B cell (primary cell): ENCODE data around the gene DCDC2C. TPM values are rescaled to one million over a fixed set of nuclear protein-coding genes. Genes with fewer than 3 reads are reported as not detected.

ENCODE experiments used
- ATAC-seq: fragments of 200-7000 bp; cut with Tn5 transposase; one replicate; pipeline ENCODE4 v1.10.0; 2021; ENCODE audit warnings: low read depth, mild to moderate bottlenecking, moderate number of reproducible peaks, moderate library complexity
- CTCF ChIA-PET: fragments of 350-600 bp; sonication (Branson Sonifier 250); formaldehyde crosslinking; loops from one replicate; lab custom pipeline; 2021; ENCODE audit warnings: antibody characterized with exemption, inconsistent platforms; lab: Charles Lee
- POLR2A ChIA-PET: fragments of 350-600 bp; sonication (Branson Sonifier 250); formaldehyde crosslinking; loops from one replicate; lab custom pipeline; 2021; ENCODE audit warnings: antibody characterized with exemption; lab: Charles Lee
- DNase-seq: peaks from one replicate; pipeline ENCODE4 v3.0.0; 2013
- H2AFZ ChIP-seq: 2 replicates; pipeline ENCODE4 v1.6.1; 2012; ENCODE audit warnings: mild to moderate bottlenecking, low read depth, low read length; ENCODE audit not compliant: insufficient read depth, poor library complexity, severe bottlenecking
- H3K27ac ChIP-seq, 2 donors: 1 replicate in 1 of 2; 2 replicates in 1 of 2; pipeline ENCODE4 v1.5.1; 2012 to 2013; ENCODE audit warnings: low read length in 2 of 2, mild to moderate bottlenecking in 2 of 2, moderate library complexity in 1 of 2
- H3K27me3 ChIP-seq, 4 experiments: fragments of 200-600 bp in 1 of 4; sonication (generic) in 1 of 4; replicated peaks in 1 of 4; 1 replicate in 2 of 4; 2 replicates in 2 of 4; pipeline versions ENCODE4 v1.6.1 to v1.7.0; 2013 to 2016; ENCODE audit warnings: low read length in 3 of 4, mild to moderate bottlenecking in 2 of 4, mixed read lengths in 1 of 4, moderate library complexity in 1 of 4; ENCODE audit not compliant: insufficient read depth in 4 of 4, control insufficient read depth in 3 of 4; ENCODE audit errors: control extremely low read depth in 1 of 4
- H3K36me3 ChIP-seq, 2 experiments: replicated peaks in 1 of 2; 1 replicate in 1 of 2; 2 replicates in 1 of 2; pipeline versions ENCODE4 v1.6.1 to v1.7.1; 2013; ENCODE audit warnings: low read length in 1 of 2; ENCODE audit not compliant: insufficient read depth in 2 of 2, control insufficient read depth in 1 of 2; ENCODE audit errors: control extremely low read depth in 1 of 2, extremely low read depth in 1 of 2
- H3K4me1 ChIP-seq, 2 donors: fragments of 200-600 bp in 1 of 2; sonication (generic) in 1 of 2; 1 replicate in 1 of 2; 2 replicates in 1 of 2; pipeline versions ENCODE4 v1.5.1 to v1.6.1; 2013 to 2017; ENCODE audit warnings: low read length in 2 of 2; ENCODE audit not compliant: control insufficient read depth in 2 of 2, insufficient read depth in 2 of 2
- H3K4me2 ChIP-seq: replicated peaks from 2 replicates; pipeline ENCODE3; 2012; ENCODE audit warnings: mild to moderate bottlenecking, low read depth, low read length; ENCODE audit not compliant: poor library complexity, severe bottlenecking
- H3K4me3 ChIP-seq, 5 experiments: fragments of 200-600 bp in 1 of 5; sonication (generic) in 1 of 5; 1 replicate in 3 of 5; 2 replicates in 2 of 5; pipeline versions ENCODE4 v1.5.1 to v1.7.0; 2011 to 2016; ENCODE audit warnings: low read length in 4 of 5, mild to moderate bottlenecking in 4 of 5, low read depth in 2 of 5, control low read depth in 1 of 5, moderate library complexity in 1 of 5; ENCODE audit not compliant: insufficient read depth in 1 of 5; ENCODE audit errors: control extremely low read depth in 1 of 5, extremely low read depth in 1 of 5
- H3K79me2 ChIP-seq: fragments of 200-600 bp; sonication (generic); one replicate; pipeline ENCODE4 v1.6.0; 2016; ENCODE audit warnings: low read length; ENCODE audit not compliant: control insufficient read depth, insufficient read depth
- H3K9ac ChIP-seq: fragments of 200-600 bp; sonication (generic); 2 replicates; pipeline ENCODE4 v1.6.1; 2017; ENCODE audit warnings: mild to moderate bottlenecking, low read length, moderate library complexity
- H3K9me3 ChIP-seq, 3 donors: one replicate each; pipeline versions ENCODE4 v1.6.1 to v1.7.1; 2013; ENCODE audit warnings: low read length in 2 of 3; ENCODE audit not compliant: control insufficient read depth in 2 of 3, insufficient read depth in 1 of 3; ENCODE audit errors: control extremely low read depth in 1 of 3
- H4K20me1 ChIP-seq: 2 replicates; pipeline ENCODE4 v1.6.0; 2012; ENCODE audit warnings: mild to moderate bottlenecking, low read length; ENCODE audit not compliant: insufficient read depth, control insufficient read depth, poor library complexity, severe bottlenecking
- H3K27ac Mint-ChIP-seq: one replicate; pipeline ENCODE4 v1.8.0; 2021; ENCODE audit warnings: mixed read lengths
- H3K27me3 Mint-ChIP-seq: one replicate; pipeline ENCODE4 v1.8.0; 2021; ENCODE audit warnings: mixed read lengths
- H3K4me1 Mint-ChIP-seq: one replicate; pipeline ENCODE4 v1.8.0; 2021; ENCODE audit warnings: mixed read lengths
- H3K4me3 Mint-ChIP-seq: one replicate; pipeline ENCODE4 v1.8.0; 2021; ENCODE audit warnings: mixed read lengths
- H3K9me3 Mint-ChIP-seq: one replicate; pipeline ENCODE4 v1.8.0; 2022; ENCODE audit warnings: mixed read lengths; ENCODE audit not compliant: insufficient read depth
- EZH2 ChIP-seq: IDR thresholded peaks from 2 replicates; pipeline ENCODE4 v1.6.1; 2012; ENCODE audit warnings: borderline replicate concordance, low read depth, mild to moderate bottlenecking, moderate library complexity, low read length; ENCODE audit not compliant: insufficient read depth, poor library complexity, severe bottlenecking
- WGBS: methylation state at CpG from one replicate; pipeline ENCODE4 v1.1.5; 2013; ENCODE audit warnings: missing lambda C conversion rate; ENCODE audit not compliant: insufficient coverage; 5-methylcytosine and 5-hydroxymethylcytosine counted together
- intact Hi-C: fragments of 100-400 bp; cut with micrococcal nuclease; formaldehyde crosslinking; loops from one replicate; pipeline ENCODE4 v1.10.0; 2022
- polyA plus RNA-seq: library from polyadenylated mRNA; depleted of rRNA; stranded (reverse); fragments of >200 nt; gene quantifications from 2 replicates; pipeline ENCODE4 v1.2.3, GENCODE V29; 2012
- total RNA-seq, 2 donors: library from RNA; stranded (reverse); fragments of 120-200 nt in 1 of 2; gene quantifications; 1 replicate in 1 of 2; 2 replicates in 1 of 2; pipeline versions ENCODE4 v1.2.3 to v1.2.4, GENCODE V29; 2013 to 2022
- TF ChIP-seq, protein P1 (sequence below): fragments of 200-600 bp; IDR thresholded peaks from one replicate; pipeline ENCODE4 v1.8.0; 2022; ENCODE audit warnings: antibody characterized with exemption, mild to moderate bottlenecking

Gene DCDC2C
- total and polyA plus RNA-seq, 2 donors (not counting 1 experiment from before 2014, with no cell fraction given): not detected

DNA sequence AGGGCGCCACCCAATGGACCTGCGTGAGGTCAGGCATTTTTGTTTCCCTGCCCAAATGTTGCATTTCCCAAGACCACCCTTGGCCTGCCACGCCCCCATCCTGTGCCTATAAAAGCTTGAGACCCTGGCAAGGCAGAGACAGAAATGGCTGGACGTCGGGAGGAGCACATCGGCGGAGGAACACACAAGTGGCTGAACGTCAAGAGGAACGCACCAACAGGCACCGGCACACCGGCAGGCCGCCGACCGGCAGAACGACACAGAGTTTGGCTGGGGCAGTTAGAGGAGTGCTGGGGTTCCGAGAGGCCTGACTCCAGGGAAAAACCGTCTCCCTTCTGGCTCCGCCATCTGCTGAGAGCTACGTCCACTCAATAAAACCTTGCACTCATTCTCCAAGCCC is 35.9 kb downstream of the DCDC2C start:
- H4K20me1 ChIP-seq: no peaks in the 10 kb centered on the region
- Mint-ChIP-seq H3K9me3 (no peaks in the 10 kb centered on the region), H3K27ac (no peak overlapping the region), H3K4me1 (no peaks in the 10 kb centered on the region), H3K4me3 (no peak overlapping the region), H3K27me3 (peaks cover 5% of the 10 kb centered on the region)
- no peak overlapping the region for H3K4me3 ChIP-seq
- H3K79me2 ChIP-seq: no peaks in the 10 kb centered on the region
- no peak overlapping the region for H2AFZ ChIP-seq
- ChIA-PET CTCF (no interaction called here), POLR2A (no interaction called here)
- no peaks in the 10 kb centered on the region for H3K4me1 ChIP-seq
- H3K9me3 ChIP-seq: no peaks in the 10 kb centered on the region
- H3K27me3 ChIP-seq: no peaks in the 10 kb centered on the region
- intact Hi-C loops: no loop called here
- no peak overlapping the region for H3K9ac ChIP-seq
- no peaks in the 10 kb centered on the region for H3K36me3 ChIP-seq
- ATAC-seq: no peak
- H3K4me2 ChIP-seq: no peak overlapping the region
- WGBS: 98% methylated on average over 17 of the region's 19 CpGs
- no peak for TF ChIP-seq EZH2
- TF ChIP-seq, protein P1, sequence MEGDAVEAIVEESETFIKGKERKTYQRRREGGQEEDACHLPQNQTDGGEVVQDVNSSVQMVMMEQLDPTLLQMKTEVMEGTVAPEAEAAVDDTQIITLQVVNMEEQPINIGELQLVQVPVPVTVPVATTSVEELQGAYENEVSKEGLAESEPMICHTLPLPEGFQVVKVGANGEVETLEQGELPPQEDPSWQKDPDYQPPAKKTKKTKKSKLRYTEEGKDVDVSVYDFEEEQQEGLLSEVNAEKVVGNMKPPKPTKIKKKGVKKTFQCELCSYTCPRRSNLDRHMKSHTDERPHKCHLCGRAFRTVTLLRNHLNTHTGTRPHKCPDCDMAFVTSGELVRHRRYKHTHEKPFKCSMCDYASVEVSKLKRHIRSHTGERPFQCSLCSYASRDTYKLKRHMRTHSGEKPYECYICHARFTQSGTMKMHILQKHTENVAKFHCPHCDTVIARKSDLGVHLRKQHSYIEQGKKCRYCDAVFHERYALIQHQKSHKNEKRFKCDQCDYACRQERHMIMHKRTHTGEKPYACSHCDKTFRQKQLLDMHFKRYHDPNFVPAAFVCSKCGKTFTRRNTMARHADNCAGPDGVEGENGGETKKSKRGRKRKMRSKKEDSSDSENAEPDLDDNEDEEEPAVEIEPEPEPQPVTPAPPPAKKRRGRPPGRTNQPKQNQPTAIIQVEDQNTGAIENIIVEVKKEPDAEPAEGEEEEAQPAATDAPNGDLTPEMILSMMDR: no peak
- no peak overlapping the region for H3K27ac ChIP-seq
- DNase-seq: no peak

DNA sequence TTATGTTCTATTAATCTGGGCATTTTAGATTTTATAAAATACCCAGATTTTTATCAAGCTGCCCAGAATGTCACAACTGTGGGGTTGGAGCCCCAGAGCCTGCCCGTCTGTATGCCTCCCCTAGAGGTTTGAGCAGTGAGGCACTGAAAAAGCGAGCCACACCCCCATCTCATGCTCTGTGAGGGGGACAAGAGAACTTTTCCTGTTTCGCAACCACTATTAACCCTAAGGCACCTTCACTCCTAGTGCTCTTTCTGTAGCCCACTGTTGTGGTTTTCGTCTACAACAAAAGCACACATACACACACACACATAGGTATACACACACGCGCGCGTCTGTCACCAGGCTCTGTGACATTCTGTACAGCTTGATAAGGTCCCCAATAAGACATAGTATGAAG is 38.0 kb downstream of the DCDC2C start:
- H2AFZ ChIP-seq: no peak overlapping the region
- H3K27ac ChIP-seq: no peak overlapping the region
- Mint-ChIP-seq H3K27ac (no peak overlapping the region), H3K4me3 (no peak overlapping the region), H3K27me3 (peaks cover under 1% of the 10 kb centered on the region), H3K9me3 (no peaks in the 10 kb centered on the region), H3K4me1 (no peaks in the 10 kb centered on the region)
- H3K9ac ChIP-seq: no peak overlapping the region
- no peak overlapping the region for H3K4me3 ChIP-seq
- TF ChIP-seq, protein P1: no peak
- TF ChIP-seq EZH2: no peak
- H3K4me2 ChIP-seq: no peak overlapping the region
- H4K20me1 ChIP-seq: no peaks in the 10 kb centered on the region
- ChIA-PET POLR2A (no interaction called here), CTCF (no interaction called here)
- H3K9me3 ChIP-seq: no peaks in the 10 kb centered on the region
- H3K27me3 ChIP-seq: no peaks in the 10 kb centered on the region
- H3K79me2 ChIP-seq: no peaks in the 10 kb centered on the region
- 0% methylated on average over 2 of the region's 8 CpGs for WGBS
- no peaks in the 10 kb centered on the region for H3K36me3 ChIP-seq
- intact Hi-C loops: no loop called here
- no peaks in the 10 kb centered on the region for H3K4me1 ChIP-seq
- no peak for ATAC-seq
- no peak for DNase-seq
